Activated CD4-positive, alpha-beta T cell treated with anti-CD3 and anti-CD28 coated beads, Interleukin-2, amount 50 U/mL, for 24 hours (primary cell): ENCODE data around the gene OR6C70.
"Not testable (repeated sequence)": the region's sequence is repeated elsewhere in the genome, so short reads cannot be mapped to it uniquely, and the experiment has no call there.

Experiments used
- DNase-seq, 2 donors: peaks; one replicate each; pipeline ENCODE4 v3.0.0-alpha.2; 2020; ENCODE audit warnings: low read depth in 1 of 2, low spot score in 1 of 2

Gene OR6C70

DNA sequence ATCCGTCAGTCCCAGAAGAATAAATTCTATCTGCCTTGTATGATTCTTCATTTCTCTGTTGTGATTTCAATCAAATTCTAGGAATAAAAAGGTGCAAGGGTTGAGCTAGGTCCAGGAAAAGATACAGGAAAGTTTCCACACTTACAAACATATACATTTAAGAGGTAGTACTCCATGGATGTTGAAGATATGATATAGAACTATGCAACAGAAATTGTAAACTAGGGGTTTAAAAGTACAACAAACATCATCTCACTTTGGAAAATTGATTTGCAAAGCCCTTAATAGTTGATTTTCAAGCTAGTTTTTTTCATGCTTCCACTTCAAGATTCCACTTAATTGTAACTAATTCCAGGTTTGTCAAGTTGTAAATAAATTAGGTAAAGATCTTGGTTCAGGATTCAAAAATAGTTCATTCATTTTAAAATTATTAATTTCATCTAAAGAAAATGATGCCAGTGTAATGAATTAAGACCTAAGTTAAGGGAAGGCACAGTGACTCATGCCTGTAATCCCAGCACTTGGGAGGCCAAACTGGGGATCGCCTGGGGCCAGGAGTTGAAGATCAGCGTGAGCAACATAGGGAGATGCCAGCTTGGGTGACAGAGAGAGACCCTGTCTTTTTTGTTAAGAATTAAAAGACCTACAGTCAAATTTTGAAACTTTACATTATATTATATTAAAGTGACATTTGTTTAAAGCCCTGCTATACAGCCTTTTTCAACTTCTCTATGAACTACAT is at the start of gene OR6C70:
OR6C70 (minus strand) TSS at position 51 of the 742 bp plus-strand sequence; CDS start at position 51, 0 bp downstream.
- no peak for DNase-seq

DNA sequence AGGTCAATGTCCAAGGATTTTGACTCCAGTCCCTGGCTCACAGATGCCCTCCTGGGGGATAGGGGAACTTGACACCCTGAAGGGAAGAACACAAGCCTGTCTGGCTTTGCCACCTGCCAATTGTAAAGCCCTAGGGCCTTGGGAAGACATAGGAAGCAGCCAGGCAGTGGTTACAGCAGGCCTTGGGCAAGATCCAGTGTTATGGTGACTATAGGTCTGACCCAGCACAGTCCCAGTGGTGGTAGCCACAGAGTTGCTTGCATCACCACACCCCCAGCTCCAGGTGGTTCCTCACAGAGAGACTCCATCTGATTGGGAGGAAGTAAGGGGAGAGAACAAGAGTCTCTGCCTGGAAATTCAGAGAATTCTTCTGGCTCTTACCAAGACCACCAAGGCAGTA is 46.5 kb upstream of the OR6C70 start:
- no peak for DNase-seq

DNA sequence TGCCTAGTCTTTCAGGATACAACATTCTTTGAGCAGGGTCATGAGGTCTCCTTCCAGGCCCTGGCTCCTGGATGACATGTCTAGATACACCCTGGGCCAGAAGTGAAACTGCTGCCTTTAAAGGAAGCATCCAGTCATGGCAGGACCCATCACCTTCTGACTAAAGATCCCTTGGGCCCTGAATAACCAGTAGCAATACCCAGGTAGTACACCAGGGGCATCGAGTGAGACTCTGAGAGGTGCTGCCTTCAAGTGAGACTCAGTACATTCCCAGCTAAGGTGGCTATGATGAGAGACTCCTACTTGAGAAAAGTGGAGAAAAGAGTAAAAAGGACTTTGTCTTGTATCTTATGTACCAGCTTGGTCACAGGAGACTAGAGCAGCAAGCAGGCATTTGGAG is 45.8 kb upstream of the OR6C70 start:
- DNase-seq, result no peak

DNA sequence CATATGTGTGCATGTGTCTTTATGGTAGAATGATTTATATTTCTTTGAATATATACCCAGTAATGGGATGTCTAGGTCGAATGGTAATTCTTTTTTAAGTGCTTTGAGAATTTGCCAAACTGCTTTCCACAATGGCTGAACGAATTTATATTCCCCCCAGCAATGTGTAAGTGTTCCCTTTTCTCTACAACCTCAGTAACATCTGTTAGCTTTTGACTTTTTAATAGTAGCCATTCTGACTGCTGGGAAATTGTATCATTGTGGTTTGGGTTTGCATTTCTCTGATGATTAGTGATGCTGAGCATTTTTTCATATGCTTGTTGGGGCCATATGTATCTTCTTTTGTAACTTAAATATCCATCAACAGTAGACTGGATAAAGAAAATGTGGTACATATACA is 31.7 kb upstream of the OR6C70 start:
- DNase-seq, result no peak

DNA sequence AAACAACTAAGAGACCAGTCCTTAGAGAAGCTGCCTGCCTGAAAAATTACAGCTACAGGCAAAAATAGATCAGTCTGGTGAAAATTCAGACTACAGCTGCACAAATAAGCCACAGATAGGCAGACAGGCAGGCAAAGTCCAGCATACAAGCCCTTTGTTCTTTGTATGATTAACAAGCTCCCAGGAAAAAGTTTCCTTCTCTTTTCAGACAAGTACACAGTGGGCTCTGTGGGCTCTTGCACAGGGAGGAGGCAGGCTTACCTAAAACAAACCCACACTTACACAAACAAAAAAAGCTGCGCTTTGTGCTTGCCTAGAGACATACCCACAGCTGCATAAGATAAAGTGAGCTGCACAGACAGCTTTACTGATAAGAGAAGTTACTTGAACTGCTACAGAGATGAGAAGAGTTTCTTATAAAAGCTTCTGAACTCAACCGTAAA is 29.9 kb upstream of the OR6C70 start:
- no peak for DNase-seq

- DNase-seq, result no peak
These were observed 29.3 kb upstream of the OR6C70 start for GRCh38 chr12:55499231-55499630.

- no peak for DNase-seq
These were observed 25.6 kb upstream of the OR6C70 start for GRCh38 chr12:55495490-55495889.

DNA sequence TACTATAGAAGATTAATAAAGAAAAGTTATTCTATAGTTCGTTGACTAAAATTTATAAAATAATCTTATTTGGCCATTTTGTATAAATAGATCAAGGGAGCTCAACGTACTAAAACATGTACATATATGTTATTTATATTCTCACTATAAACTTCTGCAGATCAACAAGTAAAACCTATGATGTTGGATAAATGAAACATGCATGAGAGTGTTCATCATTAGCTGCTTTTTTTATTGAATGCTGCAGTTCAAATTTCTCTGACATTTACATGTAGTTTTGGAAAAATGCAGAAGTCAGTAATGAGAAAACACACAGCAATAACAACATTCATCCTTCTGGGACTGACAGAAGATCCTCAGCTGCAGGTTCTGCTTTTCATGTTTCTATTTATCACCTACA is 22.1 kb upstream of the OR6C70 start, which contains the start of gene OR6C68:
OR6C68 (plus strand) TSS at position 301 of the 400 bp plus-strand sequence; CDS start at position 301, 0 bp downstream.
- DNase-seq, result no peak

DNA sequence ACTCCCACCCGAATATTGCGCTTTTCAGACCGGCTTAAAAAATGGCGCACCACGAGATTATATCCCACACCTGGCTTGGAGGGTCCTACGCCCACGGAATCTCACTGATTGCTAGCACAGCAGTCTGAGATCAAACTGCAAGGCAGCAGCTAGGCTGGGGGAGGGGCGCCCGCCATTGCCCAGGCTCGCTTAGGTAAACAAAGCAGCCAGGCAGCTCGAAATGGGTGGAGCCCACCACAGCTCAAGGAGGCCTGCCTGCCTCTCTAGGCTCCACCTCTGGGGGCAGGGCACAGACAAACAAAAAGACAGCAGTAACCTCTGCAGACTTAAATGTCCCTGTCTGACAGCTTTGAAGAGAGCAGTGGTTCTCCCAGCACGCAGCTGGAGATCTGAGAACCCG is 14.3 kb upstream of the OR6C70 start:
- not testable (repeated sequence) for DNase-seq

DNA sequence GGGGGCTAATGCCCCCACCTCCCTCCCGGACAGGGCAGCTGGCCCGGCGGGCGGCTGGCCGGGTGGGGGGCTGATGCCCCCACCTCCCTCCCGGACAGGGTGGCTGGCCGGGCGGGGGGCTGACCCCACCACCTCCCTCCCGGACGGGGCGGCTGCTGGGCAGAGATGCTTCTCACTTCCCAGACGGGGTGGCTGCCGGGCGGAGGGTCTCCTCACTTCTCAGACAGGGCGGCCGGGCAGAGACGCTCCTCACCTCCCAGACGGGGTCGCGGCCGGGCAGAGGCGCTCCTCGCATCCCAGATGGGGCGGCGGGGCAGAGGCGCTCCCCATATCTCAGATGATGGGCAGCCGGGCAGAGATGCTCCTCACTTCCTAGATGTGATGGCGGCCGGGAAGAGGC is 9.2 kb upstream of the OR6C70 start:
- DNase-seq, result not testable (repeated sequence)

DNA sequence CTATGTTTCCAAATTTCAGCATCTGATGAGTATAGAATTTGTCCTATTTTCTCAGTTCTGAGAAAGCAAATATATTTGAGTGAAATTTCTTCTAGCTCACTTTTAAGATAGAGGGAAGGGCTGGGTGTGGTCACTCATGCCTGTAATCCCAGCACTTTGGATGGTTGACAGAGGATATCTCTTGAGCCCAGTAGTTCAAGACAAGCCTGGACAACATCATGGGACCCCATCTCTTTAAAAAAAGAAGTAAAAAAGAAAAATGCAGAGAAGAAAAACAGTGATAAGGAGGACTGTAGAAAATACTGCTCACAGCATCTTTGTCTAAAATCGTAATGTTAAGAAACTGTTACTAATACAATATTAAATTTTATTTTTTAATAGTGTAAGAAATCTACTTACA is 2.3 kb upstream of the OR6C70 start:
- DNase-seq, result no peak

GRCh38 chr12:55469291-55469690 is 647 bp downstream of the OR6C70 start:
- DNase-seq, result no peak

DNA sequence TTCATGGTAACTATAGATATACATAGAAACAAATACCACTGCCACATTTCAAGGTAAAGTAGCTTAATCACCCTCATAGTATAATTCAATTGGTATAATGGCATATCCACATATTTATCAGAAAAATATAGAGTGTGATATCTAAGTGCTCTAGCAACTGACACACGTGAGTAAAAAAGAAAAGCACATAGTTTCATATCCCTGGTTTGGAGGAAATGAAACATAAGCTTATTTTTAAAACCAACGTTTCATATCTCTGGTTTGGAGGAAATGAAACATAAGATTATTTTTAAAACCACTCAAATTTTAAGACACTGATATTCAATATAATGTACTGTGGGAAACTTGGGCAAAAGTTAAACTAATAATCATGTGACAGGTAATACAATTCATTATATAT is 2.1 kb downstream of the OR6C70 start:
- no peak for DNase-seq

DNA sequence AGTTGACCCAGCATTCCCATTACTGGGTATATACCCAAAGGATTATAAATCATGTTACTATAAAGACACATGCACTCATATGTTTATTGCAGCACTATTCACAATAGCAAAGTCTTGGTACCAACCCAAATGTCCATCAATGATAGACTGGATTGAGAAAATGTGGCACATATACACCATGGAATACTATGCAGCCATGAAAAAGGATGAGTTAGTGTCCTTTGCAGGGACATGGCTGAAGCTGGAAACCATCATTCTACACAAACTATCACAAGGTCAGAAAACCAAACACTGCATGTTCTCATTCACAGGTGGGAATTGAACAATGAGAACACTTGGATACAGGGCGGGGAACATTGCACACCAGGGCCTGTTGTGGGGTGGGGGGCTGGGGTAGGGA is 5.0 kb downstream of the OR6C70 start:
- DNase-seq, result not testable (repeated sequence)

- no peak for DNase-seq
These were observed 21.1 kb downstream of the OR6C70 start for GRCh38 chr12:55448825-55449224.

GRCh38 chr12:55446326-55446725 is 23.6 kb downstream of the OR6C70 start:
- DNase-seq, result no peak

GRCh38 chr12:55445357-55445756 is 24.6 kb downstream of the OR6C70 start:
- DNase-seq, result no peak

DNA sequence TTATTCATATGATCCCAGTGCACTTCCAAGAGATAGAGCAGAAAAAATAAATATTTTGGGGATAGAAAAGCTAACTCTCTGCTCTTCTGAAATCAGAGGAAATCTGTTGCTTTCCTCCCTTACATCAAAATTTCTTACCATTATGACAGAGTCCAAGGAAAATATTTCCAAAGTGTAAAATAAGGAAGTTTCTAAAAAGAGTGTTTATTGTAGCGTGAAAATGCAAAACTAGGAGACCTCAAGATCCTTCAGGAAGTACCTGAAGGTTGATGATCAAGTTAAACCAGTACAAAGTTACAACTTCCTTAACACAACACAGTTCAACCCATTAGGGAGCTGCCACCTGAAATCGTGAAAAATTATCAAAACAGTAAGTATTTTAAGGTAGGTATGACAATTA is 26.2 kb downstream of the OR6C70 start, which contains the start of gene OR6C2:
OR6C2 (plus strand) TSS at position 301 of the 400 bp plus-strand sequence. CDS start 8,138 bp downstream, outside the sequence.
- no peak for DNase-seq

GRCh38 chr12:55441233-55441632 is 28.7 kb downstream of the OR6C70 start:
- not testable (repeated sequence) for DNase-seq

- no peak for DNase-seq
These were observed 41.4 kb downstream of the OR6C70 start for GRCh38 chr12:55428331-55429243.

DNA sequence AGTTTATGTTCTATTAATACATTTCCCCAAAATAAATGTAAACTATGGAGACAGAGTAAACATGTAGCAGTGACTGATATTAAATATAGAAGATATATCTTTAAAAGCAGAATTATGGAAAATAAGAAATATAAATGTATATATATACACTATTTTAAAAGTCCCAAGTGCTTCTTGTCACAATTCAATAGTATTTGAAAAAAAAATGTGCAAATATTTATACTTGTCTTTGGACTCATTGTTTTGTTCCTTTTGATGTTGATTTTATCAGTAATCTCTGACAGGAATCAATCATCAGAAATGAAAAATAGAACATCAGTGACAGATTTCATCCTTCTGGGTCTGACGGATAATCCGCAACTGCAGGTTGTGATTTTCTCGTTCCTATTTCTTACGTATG is 44.0 kb downstream of the OR6C70 start, which contains the start of gene OR6C76:
OR6C76 (plus strand) TSS at position 301 of the 400 bp plus-strand sequence; CDS start at position 301, 0 bp downstream.
- no peak for DNase-seq
